ENCODE results near the gene OLFML1.

OLFML1 gene

DNA sequence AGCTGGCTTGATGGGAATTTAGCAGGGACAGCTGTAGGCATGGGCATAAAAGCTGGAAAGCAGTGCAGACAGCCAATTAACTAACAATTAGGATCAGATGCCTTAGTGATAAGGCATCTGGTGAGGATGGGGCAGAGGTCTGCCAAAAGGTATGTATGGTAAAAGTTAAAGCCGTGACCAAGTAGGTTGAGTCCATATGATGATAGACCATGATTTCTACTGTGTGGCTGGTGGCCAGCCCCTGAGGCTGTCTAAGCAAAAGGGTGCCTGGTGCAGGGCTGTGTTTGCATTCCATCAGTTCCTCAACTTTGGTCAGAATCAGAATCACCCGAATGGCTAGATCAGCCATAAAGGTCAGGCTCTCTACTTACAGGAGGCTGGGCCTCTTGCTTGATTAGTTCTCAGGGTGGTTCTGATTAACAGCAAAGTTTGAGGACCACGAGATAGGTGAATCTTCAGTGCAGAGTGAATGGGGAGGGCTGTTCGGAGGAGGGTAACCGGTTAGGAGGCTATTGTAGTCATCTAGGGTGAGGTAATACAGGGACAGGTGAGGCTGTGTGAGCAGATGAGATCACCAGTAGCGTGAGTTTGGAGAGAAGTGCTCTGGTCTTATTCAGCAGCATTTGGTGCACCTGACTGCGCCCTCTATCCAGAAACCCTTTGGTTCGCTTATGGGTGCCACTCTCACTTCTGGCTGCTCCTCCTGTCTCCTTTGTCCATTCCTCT lies 55.7 kb downstream of the OLFML1 start (continued):
- no peak for TF ChIP-seq ZNF747 (tag by site-specific recombination; IDR thresholded peaks at IDR 0.05)
- no peak for TF ChIP-seq ZNF391 (tag by site-specific recombination; IDR thresholded peaks at IDR 0.05; ENCODE audit: borderline replicate concordance, low read depth)
- no peak for TF ChIP-seq EGR2 (tag by site-specific recombination; IDR thresholded peaks at IDR 0.05; ENCODE audit: low read depth)

DNA sequence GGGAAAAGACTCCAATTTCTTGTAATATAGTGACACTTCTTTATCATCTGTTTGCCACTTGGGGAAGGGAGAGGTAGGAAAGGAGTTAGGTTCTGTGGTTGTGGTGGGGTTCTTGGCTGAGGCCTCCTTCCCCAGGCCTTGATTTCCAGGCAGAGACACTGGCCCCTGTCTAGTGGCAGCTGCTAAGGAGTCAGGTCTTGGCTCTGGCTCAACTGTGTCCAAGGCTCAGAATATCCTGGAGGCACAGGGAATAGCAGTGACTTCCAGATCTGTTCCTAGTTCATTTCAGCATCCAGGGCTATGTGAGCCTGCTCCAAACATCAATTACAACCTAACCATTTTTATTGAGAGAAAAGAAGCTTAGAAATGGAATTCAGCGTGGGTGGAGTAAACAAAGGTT lies 58.0 kb downstream of the OLFML1 start:
- POLR2A ChIA-PET = no interaction called here
- no peaks in the 10 kb centered on the region for H3K4me1 ChIP-seq (ENCODE audit: control insufficient read depth, insufficient read depth, low read length)

DNA sequence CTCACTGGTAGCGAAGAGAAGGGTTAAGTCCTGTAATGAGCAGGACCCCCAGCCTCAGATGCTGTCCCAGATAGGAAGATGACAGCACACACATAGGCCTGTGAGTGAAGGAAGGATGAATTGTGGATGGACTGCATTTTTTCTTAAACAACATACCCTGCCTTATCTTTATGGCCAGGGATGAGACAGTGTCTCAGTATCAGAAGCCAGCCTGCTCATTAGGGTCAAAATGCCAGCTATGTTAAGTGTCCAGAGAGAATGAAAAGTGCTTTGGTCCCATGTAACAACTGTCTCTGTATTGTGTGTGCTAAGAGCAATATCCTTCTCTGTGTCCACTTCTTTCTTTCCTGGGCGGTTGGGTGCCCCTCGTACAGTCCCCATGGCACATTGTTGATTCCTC lies 58.7 kb downstream of the OLFML1 start:
- H3K4me3 ChIP-seq (ENCODE audit: low read depth, low read length) = no peak overlapping the region
- POLR2A ChIA-PET = no interaction called here
- H3K4me1 ChIP-seq (ENCODE audit: control insufficient read depth, insufficient read depth, low read length) = no peaks in the 10 kb centered on the region
- TF ChIP-seq ZNF76 (tag by site-specific recombination; IDR thresholded peaks at IDR 0.05; ENCODE audit: borderline replicate concordance, low read depth) = no peak
- TF ChIP-seq, protein P1, sequence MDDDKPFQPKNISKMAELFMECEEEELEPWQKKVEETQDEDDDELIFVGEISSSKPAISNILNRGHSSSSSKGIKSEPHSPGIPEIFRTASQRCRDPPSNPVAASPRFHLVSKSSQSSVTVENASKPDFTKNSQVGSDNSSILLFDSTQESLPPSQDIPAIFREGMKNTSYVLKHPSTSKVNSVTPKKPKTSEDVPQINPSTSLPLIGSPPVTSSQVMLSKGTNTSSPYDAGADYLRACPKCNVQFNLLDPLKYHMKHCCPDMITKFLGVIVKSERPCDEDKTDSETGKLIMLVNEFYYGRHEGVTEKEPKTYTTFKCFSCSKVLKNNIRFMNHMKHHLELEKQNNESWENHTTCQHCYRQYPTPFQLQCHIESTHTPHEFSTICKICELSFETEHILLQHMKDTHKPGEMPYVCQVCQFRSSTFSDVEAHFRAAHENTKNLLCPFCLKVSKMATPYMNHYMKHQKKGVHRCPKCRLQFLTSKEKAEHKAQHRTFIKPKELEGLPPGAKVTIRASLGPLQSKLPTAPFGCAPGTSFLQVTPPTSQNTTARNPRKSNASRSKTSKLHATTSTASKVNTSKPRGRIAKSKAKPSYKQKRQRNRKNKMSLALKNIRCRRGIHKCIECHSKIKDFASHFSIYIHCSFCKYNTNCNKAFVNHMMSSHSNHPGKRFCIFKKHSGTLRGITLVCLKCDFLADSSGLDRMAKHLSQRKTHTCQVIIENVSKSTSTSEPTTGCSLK (tag by site-specific recombination; IDR thresholded peaks at IDR 0.05) = no peak
- TF ChIP-seq ZFP69B (tag by site-specific recombination; IDR thresholded peaks at IDR 0.05) = no peak
- TF ChIP-seq, protein P2, sequence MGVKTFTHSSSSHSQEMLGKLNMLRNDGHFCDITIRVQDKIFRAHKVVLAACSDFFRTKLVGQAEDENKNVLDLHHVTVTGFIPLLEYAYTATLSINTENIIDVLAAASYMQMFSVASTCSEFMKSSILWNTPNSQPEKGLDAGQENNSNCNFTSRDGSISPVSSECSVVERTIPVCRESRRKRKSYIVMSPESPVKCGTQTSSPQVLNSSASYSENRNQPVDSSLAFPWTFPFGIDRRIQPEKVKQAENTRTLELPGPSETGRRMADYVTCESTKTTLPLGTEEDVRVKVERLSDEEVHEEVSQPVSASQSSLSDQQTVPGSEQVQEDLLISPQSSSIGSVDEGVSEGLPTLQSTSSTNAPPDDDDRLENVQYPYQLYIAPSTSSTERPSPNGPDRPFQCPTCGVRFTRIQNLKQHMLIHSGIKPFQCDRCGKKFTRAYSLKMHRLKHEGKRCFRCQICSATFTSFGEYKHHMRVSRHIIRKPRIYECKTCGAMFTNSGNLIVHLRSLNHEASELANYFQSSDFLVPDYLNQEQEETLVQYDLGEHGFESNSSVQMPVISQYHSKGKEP (tag by site-specific recombination; IDR thresholded peaks at IDR 0.05) = no peak
- no peak for TF ChIP-seq ZNF596 (tag by site-specific recombination; IDR thresholded peaks at IDR 0.05)
- no peak for TF ChIP-seq ZNF202 (tag by site-specific recombination; IDR thresholded peaks at IDR 0.05; ENCODE audit: borderline replicate concordance)
- no peak for TF ChIP-seq ZNF2 (tag by site-specific recombination; IDR thresholded peaks at IDR 0.05)
- TF ChIP-seq, protein P3, sequence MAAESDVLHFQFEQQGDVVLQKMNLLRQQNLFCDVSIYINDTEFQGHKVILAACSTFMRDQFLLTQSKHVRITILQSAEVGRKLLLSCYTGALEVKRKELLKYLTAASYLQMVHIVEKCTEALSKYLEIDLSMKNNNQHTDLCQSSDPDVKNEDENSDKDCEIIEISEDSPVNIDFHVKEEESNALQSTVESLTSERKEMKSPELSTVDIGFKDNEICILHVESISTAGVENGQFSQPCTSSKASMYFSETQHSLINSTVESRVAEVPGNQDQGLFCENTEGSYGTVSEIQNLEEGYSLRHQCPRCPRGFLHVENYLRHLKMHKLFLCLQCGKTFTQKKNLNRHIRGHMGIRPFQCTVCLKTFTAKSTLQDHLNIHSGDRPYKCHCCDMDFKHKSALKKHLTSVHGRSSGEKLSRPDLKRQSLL (tag by site-specific recombination; IDR thresholded peaks at IDR 0.05) = no peak
- no peak for TF ChIP-seq ZNF843 (tag by site-specific recombination; IDR thresholded peaks at IDR 0.05)
- TF ChIP-seq, protein P4, sequence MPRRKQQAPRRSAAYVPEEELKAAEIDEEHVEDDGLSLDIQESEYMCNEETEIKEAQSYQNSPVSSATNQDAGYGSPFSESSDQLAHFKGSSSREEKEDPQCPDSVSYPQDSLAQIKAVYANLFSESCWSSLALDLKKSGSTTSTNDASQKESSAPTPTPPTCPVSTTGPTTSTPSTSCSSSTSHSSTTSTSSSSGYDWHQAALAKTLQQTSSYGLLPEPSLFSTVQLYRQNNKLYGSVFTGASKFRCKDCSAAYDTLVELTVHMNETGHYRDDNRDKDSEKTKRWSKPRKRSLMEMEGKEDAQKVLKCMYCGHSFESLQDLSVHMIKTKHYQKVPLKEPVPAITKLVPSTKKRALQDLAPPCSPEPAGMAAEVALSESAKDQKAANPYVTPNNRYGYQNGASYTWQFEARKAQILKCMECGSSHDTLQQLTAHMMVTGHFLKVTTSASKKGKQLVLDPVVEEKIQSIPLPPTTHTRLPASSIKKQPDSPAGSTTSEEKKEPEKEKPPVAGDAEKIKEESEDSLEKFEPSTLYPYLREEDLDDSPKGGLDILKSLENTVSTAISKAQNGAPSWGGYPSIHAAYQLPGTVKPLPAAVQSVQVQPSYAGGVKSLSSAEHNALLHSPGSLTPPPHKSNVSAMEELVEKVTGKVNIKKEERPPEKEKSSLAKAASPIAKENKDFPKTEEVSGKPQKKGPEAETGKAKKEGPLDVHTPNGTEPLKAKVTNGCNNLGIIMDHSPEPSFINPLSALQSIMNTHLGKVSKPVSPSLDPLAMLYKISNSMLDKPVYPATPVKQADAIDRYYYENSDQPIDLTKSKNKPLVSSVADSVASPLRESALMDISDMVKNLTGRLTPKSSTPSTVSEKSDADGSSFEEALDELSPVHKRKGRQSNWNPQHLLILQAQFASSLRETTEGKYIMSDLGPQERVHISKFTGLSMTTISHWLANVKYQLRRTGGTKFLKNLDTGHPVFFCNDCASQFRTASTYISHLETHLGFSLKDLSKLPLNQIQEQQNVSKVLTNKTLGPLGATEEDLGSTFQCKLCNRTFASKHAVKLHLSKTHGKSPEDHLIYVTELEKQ (tag by site-specific recombination; IDR thresholded peaks at IDR 0.05; ENCODE audit: borderline replicate concordance) = no peak
- H3K36me3 ChIP-seq (ENCODE audit: control insufficient read depth in 2 of 2, insufficient read depth in 1 of 2, low read length in 2 of 2) = no peaks in the 10 kb centered on the region
- no peak overlapping the region for H3K27ac ChIP-seq (ENCODE audit: extremely low read depth, low read depth, low read length)
- CTCF ChIA-PET = interaction anchor here (2.0 kb wide), 1 partner anchor 27 kb away, joined by 7 read pairs; no protein-coding TSS in a partner anchor
- no peaks in the 10 kb centered on the region for H3K9me3 ChIP-seq (ENCODE audit: control insufficient read depth, insufficient read depth, low read depth, low read length)

More for the DNA sequence above, 58.0 kb downstream of the OLFML1 start:
- Histone ChIP-seq H3K4me3 (ENCODE audit: low read depth, low read length) (no peak overlapping the region), H3K27ac (ENCODE audit: extremely low read depth, low read depth, low read length) (no peak overlapping the region), H3K9me3 (ENCODE audit: control insufficient read depth, insufficient read depth, low read depth, low read length) (no peaks in the 10 kb centered on the region), H3K36me3 (ENCODE audit: control insufficient read depth in 2 of 2, insufficient read depth in 1 of 2, low read length in 2 of 2) (no peaks in the 10 kb centered on the region)
- TF ChIP-seq ZNF610 (tag by site-specific recombination; IDR thresholded peaks at IDR 0.05; ENCODE audit: borderline replicate concordance) (no peak), ZNF792 (tag by site-specific recombination; IDR thresholded peaks at IDR 0.05) (no peak), ZXDB (tag by site-specific recombination; IDR thresholded peaks at IDR 0.05) (no peak), MYNN (tag by site-specific recombination; IDR thresholded peaks at IDR 0.05; ENCODE audit: borderline replicate concordance) (no peak), ZNF548 (tag by site-specific recombination; IDR thresholded peaks at IDR 0.05) (no peak), ZNF202 (tag by site-specific recombination; IDR thresholded peaks at IDR 0.05; ENCODE audit: borderline replicate concordance) (no peak), ZNF324 (tag by site-specific recombination; IDR thresholded peaks at IDR 0.05) (no peak), ZBTB20 (tag by site-specific recombination; IDR thresholded peaks at IDR 0.05) (no peak), ZNF132 (tag by site-specific recombination; IDR thresholded peaks at IDR 0.05; ENCODE audit: borderline replicate concordance) (no peak), ZNF549 (tag by site-specific recombination; IDR thresholded peaks at IDR 0.05) (no peak)
- CTCF ChIA-PET = interaction anchor here (0.6 to 2.0 kb wide), 2 partner anchors 28 to 29 kb away, joined by 4 to 7 read pairs; no protein-coding TSS in a partner anchor

Data from HEK293 (cell line).